ENCODE data around the gene ZNF446.

DNA sequence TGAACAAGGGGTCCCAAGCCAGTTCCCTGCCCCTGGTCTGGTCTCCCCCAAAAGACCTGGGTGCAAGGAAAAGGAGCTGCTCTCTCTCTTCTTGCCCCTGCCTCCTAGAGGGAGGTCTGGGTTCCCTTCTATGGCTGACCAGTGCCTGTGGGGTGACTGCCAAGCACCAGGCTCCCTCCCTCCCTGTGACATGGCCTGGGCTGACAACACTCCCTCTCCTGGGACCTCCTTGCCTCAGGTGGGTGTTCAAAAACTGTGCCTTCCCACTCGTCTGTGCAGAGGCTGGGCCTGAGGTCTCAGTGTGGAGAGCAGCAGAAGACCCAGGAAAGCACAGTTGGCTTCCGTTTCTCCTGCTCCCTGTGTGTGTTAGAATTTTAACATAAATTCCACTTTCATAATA, 4.7 kb downstream of the ZNF446 start:
- no peak for TF ChIP-seq EZH2 (IDR thresholded peaks at IDR 0.05; ENCODE audit: insufficient read depth, poor library complexity, severe bottlenecking)
- no peak for TF ChIP-seq EZH2phosphoT487 (IDR thresholded peaks at IDR 0.05; ENCODE audit: insufficient read depth, low read depth)

Measured in GM23248 (cell line).